SU-DHL-6 (cell line): ENCODE results near the gene CMTM5.
"Not testable (repeated sequence)": the region's sequence is repeated elsewhere in the genome, so short reads cannot be mapped to it uniquely, and the experiment has no call there.

ENCODE experiments used
- H2AFZ ChIP-seq: fragments of 200-600 bp; sonication (generic); 2 replicates; pipeline ENCODE4 v1.6.1; 2014; ENCODE audit warnings: low read depth, mild to moderate bottlenecking, moderate library complexity, mixed read lengths, antibody characterized with exemption, low read length; ENCODE audit not compliant: severe bottlenecking
- H3F3A ChIP-seq: fragments of 200-600 bp; shearing (Covaris generic); 2 replicates; pipeline ENCODE4 v1.6.0; 2016; ENCODE audit warnings: antibody characterized with exemption, mild to moderate bottlenecking; ENCODE audit not compliant: insufficient read depth
- H3K27ac ChIP-seq: fragments of 200-600 bp; sonication (generic); 2 replicates; pipeline ENCODE4 v1.5.1; 2016; ENCODE audit warnings: low read depth, mild to moderate bottlenecking, low read length, moderate library complexity, mixed read lengths
- H3K27me3 ChIP-seq: fragments of 200-600 bp; sonication (generic), shearing (Covaris generic); 2 replicates; pipeline ENCODE4 v1.6.0; 2014; ENCODE audit warnings: mild to moderate bottlenecking, low read length
- H3K36me3 ChIP-seq: fragments of 200-600 bp; sonication (generic); 2 replicates; pipeline ENCODE4 v1.6.1; 2014; ENCODE audit warnings: mild to moderate bottlenecking, low read length, mixed read lengths
- H3K4me2 ChIP-seq: fragments of 300-600, 200-600 bp; shearing (Covaris generic), sonication (generic); 2 replicates; pipeline ENCODE4 v1.6.0; 2014; ENCODE audit warnings: low read length, low read depth, mild to moderate bottlenecking; ENCODE audit not compliant: poor library complexity, severe bottlenecking
- H3K4me3 ChIP-seq: fragments of 200-600 bp; sonication (generic); 2 replicates; pipeline ENCODE4 v1.5.1; 2014; ENCODE audit warnings: antibody characterized with exemption, low read length, mild to moderate bottlenecking, mixed read lengths; ENCODE audit not compliant: insufficient read depth, poor library complexity, severe bottlenecking
- H3K79me2 ChIP-seq: fragments of 200-600 bp; sonication (generic); 2 replicates; pipeline ENCODE4 v1.6.1; 2014; ENCODE audit warnings: mild to moderate bottlenecking, low read length, moderate library complexity; ENCODE audit not compliant: insufficient read depth
- H3K9ac ChIP-seq: fragments of 200-600 bp; sonication (generic); 2 replicates; pipeline ENCODE4 v1.7.0; 2014; ENCODE audit warnings: mild to moderate bottlenecking, low read length
- H3K9me2 ChIP-seq: fragments of 200-600 bp; sonication (generic); replicated peaks from 2 replicates; pipeline ENCODE4 v1.6.1; 2014; ENCODE audit warnings: low read length; ENCODE audit not compliant: insufficient read depth
- H3K9me3 ChIP-seq: fragments of 200-600 bp; sonication (generic); 2 replicates; pipeline ENCODE4 v1.6.1; 2014; ENCODE audit warnings: low read length, mixed read lengths; ENCODE audit not compliant: insufficient read depth
- H4K20me1 ChIP-seq: fragments of 200-600 bp; sonication (generic); 2 replicates; pipeline ENCODE4 v1.6.1; 2014; ENCODE audit warnings: low read depth, mild to moderate bottlenecking, antibody characterized with exemption, low read length, moderate library complexity, mixed read lengths
- CTCF ChIP-seq: fragments of 200-600 bp; sonication (generic); IDR thresholded peaks from one replicate; pipeline ENCODE4 v1.5.1; 2017; ENCODE audit warnings: antibody characterized with exemption, mild to moderate bottlenecking, low read length, moderate library complexity; ENCODE audit not compliant: insufficient read depth, poor library complexity, severe bottlenecking
- EZH2phosphoT487 ChIP-seq: fragments of 200-600 bp; sonication (generic), shearing (Covaris generic); conservative IDR thresholded peaks from 2 replicates; pipeline ENCODE4 v1.6.1; 2018; ENCODE audit warnings: mild to moderate bottlenecking, antibody characterized with exemption, low read length, moderate library complexity, mixed read lengths

The CMTM5 gene

GRCh38 chr14:23415821-23416778, 39.3 kb downstream of the CMTM5 start:
- Histone ChIP-seq H3K27me3 (no peaks in the 10 kb centered on the region), H2AFZ (no peak overlapping the region), H3K9me2 (no peaks in the 10 kb centered on the region), H3K79me2 (no peaks in the 10 kb centered on the region), H3K4me2 (no peak overlapping the region), H3K9ac (no peak overlapping the region), H4K20me1 (no peaks in the 10 kb centered on the region), H3F3A (no peaks in the 10 kb centered on the region), H3K9me3 (no peaks in the 10 kb centered on the region), H3K27ac (no peak overlapping the region), H3K4me3 (no peak overlapping the region), H3K36me3 (no peaks in the 10 kb centered on the region)
- no peak for TF ChIP-seq CTCF
- TF ChIP-seq EZH2phosphoT487 = no peak

GRCh38 chr14:23416801-23417200, 40.0 kb downstream of the CMTM5 start:
- no peak overlapping the region for H2AFZ ChIP-seq
- no peaks in the 10 kb centered on the region for H3K9me3 ChIP-seq
- no peaks in the 10 kb centered on the region for H3K36me3 ChIP-seq
- H3K27ac ChIP-seq = no peak overlapping the region
- no peaks in the 10 kb centered on the region for H3K79me2 ChIP-seq
- no peak overlapping the region for H3K9ac ChIP-seq
- H3K27me3 ChIP-seq = no peaks in the 10 kb centered on the region
- no peak overlapping the region for H3K4me3 ChIP-seq
- no peaks in the 10 kb centered on the region for H4K20me1 ChIP-seq
- no peaks in the 10 kb centered on the region for H3K9me2 ChIP-seq
- H3F3A ChIP-seq = no peaks in the 10 kb centered on the region
- H3K4me2 ChIP-seq = no peak overlapping the region
- TF ChIP-seq CTCF (no peak), EZH2phosphoT487 (no peak)

- H3K4me2 ChIP-seq, H3F3A ChIP-seq, H3K4me3 ChIP-seq, H3K9ac ChIP-seq, H3K9me3 ChIP-seq, H4K20me1 ChIP-seq, H3K9me2 ChIP-seq, H3K27me3 ChIP-seq, H3K36me3 ChIP-seq, H3K27ac ChIP-seq, H2AFZ ChIP-seq, H3K79me2 ChIP-seq: not testable (repeated sequence)
These were observed 40.4 kb downstream of the CMTM5 start for GRCh38 chr14:23417269-23417668.

- no peaks in the 10 kb centered on the region for H3F3A ChIP-seq
- no peak overlapping the region for H2AFZ ChIP-seq
- no peaks in the 10 kb centered on the region for H3K9me2 ChIP-seq
- H3K4me2 ChIP-seq = no peak overlapping the region
- no peak overlapping the region for H3K27ac ChIP-seq
- no peak overlapping the region for H3K9ac ChIP-seq
- TF ChIP-seq EZH2phosphoT487 (no peak), CTCF (no peak)
- no peak overlapping the region for H3K4me3 ChIP-seq
- H4K20me1 ChIP-seq = no peaks in the 10 kb centered on the region
- H3K9me3 ChIP-seq = no peaks in the 10 kb centered on the region
- H3K36me3 ChIP-seq = no peaks in the 10 kb centered on the region
- no peaks in the 10 kb centered on the region for H3K79me2 ChIP-seq
- H3K27me3 ChIP-seq = no peaks in the 10 kb centered on the region
These were observed 41.2 kb downstream of the CMTM5 start for GRCh38 chr14:23418021-23418420.

GRCh38 chr14:23419646-23420045, 42.8 kb downstream of the CMTM5 start:
- H3K9ac ChIP-seq, H2AFZ ChIP-seq, H3K9me3 ChIP-seq, H3K36me3 ChIP-seq, H4K20me1 ChIP-seq, H3K4me3 ChIP-seq, H3K27ac ChIP-seq, H3K9me2 ChIP-seq, H3F3A ChIP-seq, H3K79me2 ChIP-seq, H3K27me3 ChIP-seq, H3K4me2 ChIP-seq: not testable (repeated sequence)
